HepG2 (cell line): ENCODE data around the gene ATP1B2. TPM values are rescaled to one million over a fixed set of nuclear protein-coding genes. Genes with fewer than 3 reads are reported as not detected.

Experiments
- ATAC-seq: fragments of 200-7000 bp; cut with Tn5 transposase; 3 replicates; pipeline ENCODE4 v1.9.1; 2020; ENCODE audit warnings: mild to moderate bottlenecking, moderate library complexity
- BruUV-seq: library from RNA; stranded (reverse); fragments of 400-500 nt; replicated peaks from 2 replicates; lab custom pipeline; 2021; lab: Mats Ljungman, UMichigan
- CTCF ChIA-PET: fragments of 300-600 bp; formaldehyde crosslinking; extraction: SDS; loops from one replicate; lab custom pipeline; 2021; ENCODE audit warnings: low total read pairs, inconsistent platforms, low intra/inter-chr PET ratio; lab: Yijun Ruan, JAX
- POLR2A ChIA-PET: fragments of 350-600 bp; sonication (Branson Sonifier 250); formaldehyde crosslinking; loops from one replicate; lab custom pipeline; 2020; ENCODE audit warnings: antibody characterized with exemption, inconsistent platforms; lab: Yijun Ruan, JAX
- DNase-seq: peaks from one replicate; pipeline ENCODE4 v3.0.0-alpha.2; 2015; ENCODE audit warnings: low spot score
- FAIRE-seq: peaks from 3 replicates; lab custom pipeline; 2011; peaks lifted over from hg19 to GRCh38; lab: Jason Lieb, UNC
- H2AFZ ChIP-seq: one replicate; pipeline ENCODE4 v1.6.1; 2011; ENCODE audit warnings: low read length, inconsistent platforms
- H3K27ac ChIP-seq: fragments of 300-600 bp; 3 replicates; pipeline ENCODE4 v1.8.0; 2011; ENCODE audit warnings: mixed run types, mild to moderate bottlenecking, mixed read lengths, low read length, inconsistent platforms; ENCODE audit not compliant: insufficient read depth; ENCODE audit errors: extremely low read length
- H3K27me3 ChIP-seq, 2 experiments: fragments of 200-600 bp in 1 of 2; 2 replicates in 1 of 2; 3 replicates in 1 of 2; pipeline versions ENCODE4 v1.6.0 to v1.8.0; 2011; ENCODE audit warnings: low read length in 2 of 2, mild to moderate bottlenecking in 2 of 2, moderate library complexity in 2 of 2, inconsistent platforms in 1 of 2; ENCODE audit not compliant: insufficient read depth in 2 of 2, control insufficient read depth in 1 of 2
- H3K36me3 ChIP-seq, 2 experiments: fragments of 200-600 bp in 1 of 2; replicated peaks in 1 of 2; 2 replicates in 1 of 2; 3 replicates in 1 of 2; pipeline versions ENCODE4 v1.5.1 to v1.8.0; 2011; ENCODE audit warnings: low read length in 2 of 2, inconsistent platforms in 1 of 2; ENCODE audit not compliant: insufficient read depth in 2 of 2, control insufficient read depth in 1 of 2
- H3K4me1 ChIP-seq: 2 replicates; pipeline ENCODE4 v1.5.1; 2012; ENCODE audit warnings: low read length, inconsistent platforms; ENCODE audit not compliant: insufficient read depth
- H3K4me2 ChIP-seq: 2 replicates; pipeline ENCODE4 v1.6.0; 2011; ENCODE audit warnings: low read depth, low read length, inconsistent platforms
- H3K4me3 ChIP-seq, 3 experiments: fragments of 200-600 bp in 1 of 3; sonication (generic), shearing (Covaris generic) in 1 of 3; replicated peaks in 1 of 3; 2 replicates each; pipeline ENCODE4 v1.5.1; 2011 to 2016; ENCODE audit warnings: low read length in 3 of 3, inconsistent platforms in 2 of 3, low read depth in 2 of 3, mild to moderate bottlenecking in 2 of 3, control low read depth in 1 of 3, mixed read lengths in 1 of 3; ENCODE audit not compliant: insufficient read depth in 1 of 3
- H3K79me2 ChIP-seq: one replicate; pipeline ENCODE4 v1.6.1; 2011; ENCODE audit warnings: low read length, inconsistent platforms; ENCODE audit not compliant: insufficient read depth
- H3K9ac ChIP-seq: 2 replicates; pipeline ENCODE4 v1.6.0; 2011; ENCODE audit warnings: mild to moderate bottlenecking, low read depth, low read length, inconsistent platforms; ENCODE audit not compliant: insufficient read depth
- H3K9me3 ChIP-seq: 2 replicates; pipeline ENCODE4 v1.5.1; 2012; ENCODE audit warnings: mild to moderate bottlenecking, low read length
- H4K20me1 ChIP-seq: 2 replicates; pipeline ENCODE4 v1.6.0; 2011; ENCODE audit warnings: inconsistent platforms, mild to moderate bottlenecking, low read length, moderate library complexity; ENCODE audit not compliant: insufficient read depth
- HDAC1 ChIP-seq: sonication (generic); formaldehyde crosslinking; IDR thresholded peaks from 2 replicates; pipeline ENCODE4 v1.5.1; 2020; ENCODE audit warnings: mild to moderate bottlenecking, missing genetic modification reagents
- RAD21 ChIP-seq: fragments of 450-650 bp; formaldehyde crosslinking; IDR thresholded peaks from 2 replicates; pipeline ENCODE4 v1.5.0; 2020; ENCODE audit warnings: mild to moderate bottlenecking
- SAP130 ChIP-seq: IDR thresholded peaks from 2 replicates; pipeline ENCODE4 v1.6.1; 2016; ENCODE audit warnings: low read depth
- SMC3 ChIP-seq: IDR thresholded peaks from 2 replicates; pipeline ENCODE4 v1.6.1; 2011; ENCODE audit warnings: low read length, improper control_type of control experiment
- SRSF1 ChIP-seq: fragments of 200-400 bp; formaldehyde crosslinking; optimal IDR thresholded peaks from 2 replicates; pipeline ENCODE3; 2017; ENCODE audit warnings: mild to moderate bottlenecking, low read depth, low read length, moderate library complexity
- TBL1XR1 ChIP-seq: fragments of 150-350 bp; IDR thresholded peaks from 2 replicates; pipeline ENCODE4 v1.6.1; 2014; ENCODE audit warnings: borderline replicate concordance, low read length; ENCODE audit not compliant: partially characterized antibody
- THAP11 ChIP-seq: IDR thresholded peaks from 2 replicates; pipeline ENCODE4 v1.6.1; 2016; ENCODE audit warnings: missing biosample characterization, missing genetic modification reagents
- U2AF1 ChIP-seq: fragments of 200-400 bp; formaldehyde crosslinking; optimal IDR thresholded peaks from 2 replicates; pipeline ENCODE3; 2017; ENCODE audit warnings: mild to moderate bottlenecking, low read depth, low read length
- ZC3H13 ChIP-seq: sonication (generic); formaldehyde crosslinking; IDR thresholded peaks from 2 replicates; pipeline ENCODE4 v1.8.1; 2023; ENCODE audit warnings: mild to moderate bottlenecking, missing genetic modification reagents, moderate library complexity
- ZEB1 ChIP-seq: IDR thresholded peaks from 2 replicates; pipeline ENCODE4 v1.6.1; 2012; ENCODE audit warnings: mild to moderate bottlenecking, low read depth, inconsistent platforms; ENCODE audit not compliant: insufficient replicate concordance
- ZNF333 ChIP-seq: sonication (generic); formaldehyde crosslinking; IDR thresholded peaks from 2 replicates; pipeline ENCODE4 v1.4.0; 2020; ENCODE audit warnings: mild to moderate bottlenecking, missing genetic modification reagents, borderline replicate concordance
- ZNF644 ChIP-seq: IDR thresholded peaks from 2 replicates; pipeline ENCODE4 v1.6.1; 2016; ENCODE audit warnings: low read depth
- WGBS: methylation state at CpG from one replicate; pipeline ENCODE4 v1.1.6; 2017; ENCODE audit warnings: low lambda C conversion rate; 5-methylcytosine and 5-hydroxymethylcytosine counted together
- in situ Hi-C: cut with HindIII; loops from 2 replicates; pipeline ENCODE4 v1.10.0; 2017; ENCODE audit warnings: low pct_unique_long_range_greater_than_20kb; ENCODE audit not compliant: extremely low pct_ligation_motif_present
- intact Hi-C: fragments of 100-400 bp; cut with micrococcal nuclease; formaldehyde crosslinking; loops from one replicate; pipeline ENCODE4 v1.10.0; 2022; ENCODE audit not compliant: unreplicated experiment
- polyA plus RNA-seq, 8 experiments: library from polyadenylated mRNA; depleted of rRNA in 3 of 8; stranded (reverse) in 7 of 8; unstranded in 1 of 8; fragments of >200 nt; fragmentation: Illumina TruSeq in 4 of 8; extraction: Trizol in 4 of 8; gene quantifications; 2 replicates each; pipeline versions ENCODE4 v1.2.1 to v1.2.3, GENCODE V29; 2011 to 2016; ENCODE audit warnings: low read depth in 4 of 8, missing spikeins in 1 of 8, mixed read lengths in 1 of 8; ENCODE audit not compliant: insufficient read depth in 1 of 8
- total RNA-seq, 5 experiments: library from RNA; depleted of rRNA; stranded (reverse); fragments of >200 nt; fragmentation: Illumina TruSeq; extraction: Trizol; gene quantifications; 2 replicates each; pipeline ENCODE4 v1.2.3, GENCODE V29; 2016; ENCODE audit warnings: low read depth in 1 of 5
- TF ChIP-seq, protein P1 (sequence below): sonication (generic); formaldehyde crosslinking; IDR thresholded peaks from 2 replicates; pipeline ENCODE4 v1.4.0; 2020; ENCODE audit warnings: mild to moderate bottlenecking, missing genetic modification reagents
- TF ChIP-seq, protein P2 (sequence below): sonication (generic); formaldehyde crosslinking; IDR thresholded peaks from 2 replicates; pipeline ENCODE4 v1.9.0; 2021; ENCODE audit warnings: missing genetic modification reagents, borderline replicate concordance
- TF ChIP-seq, protein P3 (sequence below): sonication (generic); formaldehyde crosslinking; IDR thresholded peaks from 2 replicates; pipeline ENCODE4 v1.4.0; 2020; ENCODE audit warnings: missing genetic modification reagents
- TF ChIP-seq, protein P4 (sequence below): sonication (generic); formaldehyde crosslinking; IDR thresholded peaks from 2 replicates; pipeline ENCODE4 v1.5.0; 2020; ENCODE audit warnings: mild to moderate bottlenecking, missing genetic modification reagents, moderate library complexity
- TF ChIP-seq, protein P5 (sequence below): IDR thresholded peaks from 2 replicates; pipeline ENCODE4 v1.6.1; 2016; ENCODE audit warnings: mild to moderate bottlenecking

Gene ATP1B2
- total and polyA plus RNA-seq, 2 of the 13 experiments (the other 11 are each of a cell fraction or from before 2014, with no cell fraction given) = not detected

DNA sequence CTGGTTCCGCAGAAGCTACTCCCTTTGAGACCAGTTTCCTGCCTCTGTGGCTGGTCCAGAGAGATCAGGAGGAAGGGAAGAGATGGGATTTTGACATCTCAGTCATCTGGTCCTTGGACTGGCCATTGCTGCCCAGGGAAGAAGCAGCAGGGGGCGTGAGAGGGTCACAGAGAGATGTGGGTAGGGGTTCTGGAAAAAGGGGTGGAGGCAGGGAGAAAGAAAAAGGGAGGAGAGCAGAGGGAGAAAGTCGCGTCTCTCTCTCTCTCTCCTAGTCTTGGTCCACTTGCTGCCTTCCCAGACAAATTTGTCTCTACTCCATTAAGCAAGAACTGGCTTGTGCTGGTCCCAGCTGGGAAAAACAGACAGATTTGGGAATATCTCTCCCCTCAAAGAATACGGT, 16.3 kb upstream of the ATP1B2 start:
- H3K4me1 ChIP-seq = peaks cover 42% of the 10 kb centered on the region
- intact Hi-C loops = loop anchor here (5.0 kb wide), 2 partner anchors 38 to 53 kb away; partner anchors contain the start of genes TP53 and WRAP53
- no peaks in the 10 kb centered on the region for H4K20me1 ChIP-seq
- in situ Hi-C loops = loop anchor here (5.0 kb wide), 2 partner anchors 53 to 83 kb away; partner anchors contain the start of genes DNAH2, TP53 and WRAP53
- ATAC-seq (peak; percentile 17), DNase-seq (no peak), FAIRE-seq (no peak)
- BruUV-seq = no TSS peak
- H3K4me2 ChIP-seq = no peak overlapping the region
- H3K79me2 ChIP-seq = no peaks in the 10 kb centered on the region
- no peak overlapping the region for H3K9ac ChIP-seq
- H3K36me3 ChIP-seq = no peaks in the 10 kb centered on the region
- H3K27ac ChIP-seq = no peak overlapping the region
- ChIA-PET POLR2A (interaction anchor here (1.4 kb wide), 1 partner anchor 53 kb away, joined by 3 read pairs; the partner anchor contains the start of gene TP53), CTCF (interaction anchor here (0.5 to 2.5 kb wide), 3 partner anchors 32 to 53 kb away, joined by 3 to 12 read pairs (median 10); partner anchors contain the start of genes TP53 and WRAP53)
- no peaks in the 10 kb centered on the region; a peak in 1 of 5 replicates for H3K27me3 ChIP-seq
- H3K4me3 ChIP-seq = no peak overlapping the region
- H2AFZ ChIP-seq = no peak overlapping the region
- no peaks in the 10 kb centered on the region for H3K9me3 ChIP-seq
- 56% methylated on average over 5 of the region's 5 CpGs for WGBS
- TF ChIP-seq HDAC1 (no peak), RAD21 (CRISPR knock-in tag) (peak; percentile 60), ZEB1 (no peak), SAP130 (CRISPR knock-in tag) (0 out of 2 replicates have a peak, but pooled peaks have one; percentile 11), TBL1XR1 (no peak), ZC3H13 (CRISPR knock-in tag) (no peak), SMC3 (peak; percentile 77), ZNF644 (CRISPR knock-in tag) (0 out of 2 replicates have a peak, but pooled peaks have one; percentile 34), THAP11 (CRISPR knock-in tag) (peak; percentile 49; the same call in 1 of the 2 replicates), SRSF1 (no peak), ZNF333 (CRISPR knock-in tag) (no peak), U2AF1 (no peak)
- TF ChIP-seq, protein P1, sequence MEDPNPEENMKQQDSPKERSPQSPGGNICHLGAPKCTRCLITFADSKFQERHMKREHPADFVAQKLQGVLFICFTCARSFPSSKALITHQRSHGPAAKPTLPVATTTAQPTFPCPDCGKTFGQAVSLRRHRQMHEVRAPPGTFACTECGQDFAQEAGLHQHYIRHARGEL = no peak
- TF ChIP-seq, protein P2, sequence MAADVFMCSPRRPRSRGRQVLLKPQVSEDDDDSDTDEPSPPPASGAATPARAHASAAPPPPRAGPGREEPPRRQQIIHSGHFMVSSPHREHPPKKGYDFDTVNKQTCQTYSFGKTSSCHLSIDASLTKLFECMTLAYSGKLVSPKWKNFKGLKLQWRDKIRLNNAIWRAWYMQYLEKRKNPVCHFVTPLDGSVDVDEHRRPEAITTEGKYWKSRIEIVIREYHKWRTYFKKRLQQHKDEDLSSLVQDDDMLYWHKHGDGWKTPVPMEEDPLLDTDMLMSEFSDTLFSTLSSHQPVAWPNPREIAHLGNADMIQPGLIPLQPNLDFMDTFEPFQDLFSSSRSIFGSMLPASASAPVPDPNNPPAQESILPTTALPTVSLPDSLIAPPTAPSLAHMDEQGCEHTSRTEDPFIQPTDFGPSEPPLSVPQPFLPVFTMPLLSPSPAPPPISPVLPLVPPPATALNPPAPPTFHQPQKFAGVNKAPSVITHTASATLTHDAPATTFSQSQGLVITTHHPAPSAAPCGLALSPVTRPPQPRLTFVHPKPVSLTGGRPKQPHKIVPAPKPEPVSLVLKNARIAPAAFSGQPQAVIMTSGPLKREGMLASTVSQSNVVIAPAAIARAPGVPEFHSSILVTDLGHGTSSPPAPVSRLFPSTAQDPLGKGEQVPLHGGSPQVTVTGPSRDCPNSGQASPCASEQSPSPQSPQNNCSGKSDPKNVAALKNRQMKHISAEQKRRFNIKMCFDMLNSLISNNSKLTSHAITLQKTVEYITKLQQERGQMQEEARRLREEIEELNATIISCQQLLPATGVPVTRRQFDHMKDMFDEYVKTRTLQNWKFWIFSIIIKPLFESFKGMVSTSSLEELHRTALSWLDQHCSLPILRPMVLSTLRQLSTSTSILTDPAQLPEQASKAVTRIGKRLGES (CRISPR knock-in tag) = no peak
- TF ChIP-seq, protein P3, sequence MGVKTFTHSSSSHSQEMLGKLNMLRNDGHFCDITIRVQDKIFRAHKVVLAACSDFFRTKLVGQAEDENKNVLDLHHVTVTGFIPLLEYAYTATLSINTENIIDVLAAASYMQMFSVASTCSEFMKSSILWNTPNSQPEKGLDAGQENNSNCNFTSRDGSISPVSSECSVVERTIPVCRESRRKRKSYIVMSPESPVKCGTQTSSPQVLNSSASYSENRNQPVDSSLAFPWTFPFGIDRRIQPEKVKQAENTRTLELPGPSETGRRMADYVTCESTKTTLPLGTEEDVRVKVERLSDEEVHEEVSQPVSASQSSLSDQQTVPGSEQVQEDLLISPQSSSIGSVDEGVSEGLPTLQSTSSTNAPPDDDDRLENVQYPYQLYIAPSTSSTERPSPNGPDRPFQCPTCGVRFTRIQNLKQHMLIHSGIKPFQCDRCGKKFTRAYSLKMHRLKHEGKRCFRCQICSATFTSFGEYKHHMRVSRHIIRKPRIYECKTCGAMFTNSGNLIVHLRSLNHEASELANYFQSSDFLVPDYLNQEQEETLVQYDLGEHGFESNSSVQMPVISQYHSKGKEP (CRISPR knock-in tag) = no peak
- TF ChIP-seq, protein P4, sequence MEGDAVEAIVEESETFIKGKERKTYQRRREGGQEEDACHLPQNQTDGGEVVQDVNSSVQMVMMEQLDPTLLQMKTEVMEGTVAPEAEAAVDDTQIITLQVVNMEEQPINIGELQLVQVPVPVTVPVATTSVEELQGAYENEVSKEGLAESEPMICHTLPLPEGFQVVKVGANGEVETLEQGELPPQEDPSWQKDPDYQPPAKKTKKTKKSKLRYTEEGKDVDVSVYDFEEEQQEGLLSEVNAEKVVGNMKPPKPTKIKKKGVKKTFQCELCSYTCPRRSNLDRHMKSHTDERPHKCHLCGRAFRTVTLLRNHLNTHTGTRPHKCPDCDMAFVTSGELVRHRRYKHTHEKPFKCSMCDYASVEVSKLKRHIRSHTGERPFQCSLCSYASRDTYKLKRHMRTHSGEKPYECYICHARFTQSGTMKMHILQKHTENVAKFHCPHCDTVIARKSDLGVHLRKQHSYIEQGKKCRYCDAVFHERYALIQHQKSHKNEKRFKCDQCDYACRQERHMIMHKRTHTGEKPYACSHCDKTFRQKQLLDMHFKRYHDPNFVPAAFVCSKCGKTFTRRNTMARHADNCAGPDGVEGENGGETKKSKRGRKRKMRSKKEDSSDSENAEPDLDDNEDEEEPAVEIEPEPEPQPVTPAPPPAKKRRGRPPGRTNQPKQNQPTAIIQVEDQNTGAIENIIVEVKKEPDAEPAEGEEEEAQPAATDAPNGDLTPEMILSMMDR (CRISPR knock-in tag) = peak; percentile 83
- TF ChIP-seq, protein P5, sequence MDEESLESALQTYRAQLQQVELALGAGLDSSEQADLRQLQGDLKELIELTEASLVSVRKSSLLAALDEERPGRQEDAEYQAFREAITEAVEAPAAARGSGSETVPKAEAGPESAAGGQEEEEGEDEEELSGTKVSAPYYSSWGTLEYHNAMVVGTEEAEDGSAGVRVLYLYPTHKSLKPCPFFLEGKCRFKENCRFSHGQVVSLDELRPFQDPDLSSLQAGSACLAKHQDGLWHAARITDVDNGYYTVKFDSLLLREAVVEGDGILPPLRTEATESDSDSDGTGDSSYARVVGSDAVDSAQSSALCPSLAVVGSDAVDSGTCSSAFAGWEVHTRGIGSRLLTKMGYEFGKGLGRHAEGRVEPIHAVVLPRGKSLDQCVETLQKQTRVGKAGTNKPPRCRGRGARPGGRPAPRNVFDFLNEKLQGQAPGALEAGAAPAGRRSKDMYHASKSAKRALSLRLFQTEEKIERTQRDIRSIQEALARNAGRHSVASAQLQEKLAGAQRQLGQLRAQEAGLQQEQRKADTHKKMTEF (CRISPR knock-in tag) = no peak
